Kidney (tissue), 14 donors: ENCODE measurements around the gene PARP8. TPM values are rescaled to one million over a fixed set of nuclear protein-coding genes. Genes with fewer than 3 reads are reported as not detected.
A peak's percentile ranks its signal among the peaks of the same experiment; 100 is the strongest.

Source experiments
- DNase-seq, 5 donors: peaks; one replicate each; pipeline ENCODE4 v3.0.0-alpha.2; 2013 to 2020
- FAIRE-seq: peaks from 2 replicates; lab custom pipeline; 2012; peaks lifted over from hg19 to GRCh38; lab: Jason Lieb, UNC
- H3K27ac ChIP-seq, 2 donors: one replicate each; pipeline ENCODE4 v1.7.0; 2013; ENCODE audit warnings: low read depth in 2 of 2, low read length in 2 of 2, inconsistent platforms in 1 of 2
- H3K27me3 ChIP-seq: one replicate; pipeline ENCODE4 v1.7.1; 2013; ENCODE audit warnings: low read length, inconsistent platforms; ENCODE audit not compliant: control insufficient read depth, insufficient read depth
- H3K36me3 ChIP-seq, 3 donors: one replicate each; pipeline versions ENCODE4 v1.7.0 to v1.7.1; 2013; ENCODE audit warnings: low read length in 3 of 3, control low read depth in 1 of 3, inconsistent platforms in 1 of 3; ENCODE audit not compliant: insufficient read depth in 3 of 3, control insufficient read depth in 2 of 3
- H3K4me1 ChIP-seq, 3 donors: one replicate each; pipeline versions ENCODE4 v1.7.0 to v1.7.1; 2013; ENCODE audit warnings: low read length in 3 of 3, inconsistent platforms in 1 of 3, low read depth in 1 of 3; ENCODE audit not compliant: control insufficient read depth in 2 of 3, insufficient read depth in 2 of 3
- H3K4me3 ChIP-seq, 3 donors: one replicate each; pipeline versions ENCODE4 v1.7.0 to v1.8.1; 2013; ENCODE audit warnings: low read length in 3 of 3, control low read depth in 1 of 3, inconsistent platforms in 1 of 3
- H3K9ac ChIP-seq, 3 donors: one replicate each; pipeline versions ENCODE4 v1.7.0 to v1.7.1; 2013; ENCODE audit warnings: low read length in 3 of 3, control low read depth in 1 of 3, inconsistent platforms in 1 of 3
- H3K9me3 ChIP-seq, 3 donors: one replicate each; pipeline versions ENCODE4 v1.7.0 to v1.7.1; 2013; ENCODE audit warnings: low read length in 3 of 3, control low read depth in 1 of 3, inconsistent platforms in 1 of 3; ENCODE audit not compliant: control insufficient read depth in 2 of 3, insufficient read depth in 1 of 3
- CTCF ChIP-seq: IDR thresholded peaks from 3 replicates; pipeline ENCODE4 v1.5.1; 2012; ENCODE audit warnings: mild to moderate bottlenecking, moderate library complexity, borderline replicate concordance; ENCODE audit not compliant: insufficient read depth; ENCODE audit errors: extremely low read depth
- intact Hi-C: fragments of 100-400 bp; cut with DNase I; formaldehyde crosslinking; loops from one replicate; pipeline ENCODE4 v1.11.1; 2022
- polyA plus RNA-seq: library from polyadenylated mRNA; stranded (reverse); fragments of 350-450 nt; fragmentation: Illumina TruSeq; extraction: RNeasy Lipid Tissue Mini Kit (QIAGEN cat#74804); gene quantifications from one replicate; pipeline ENCODE4 v1.2.3, GENCODE V29; 2014; ENCODE audit warnings: low read depth, low replicate concordance; ENCODE audit not compliant: insufficient read depth
- total RNA-seq: library from RNA; stranded (reverse); fragmentation: NEBNext Ultra II Directional; extraction: Animal tissue kit (Norgen Biotek cat#: 25700); gene quantifications from one replicate; pipeline ENCODE4 v1.2.1, GENCODE V29; 2021
- donor health status: control.
- donor health status: control.
- donor health status: control.
- donor health status: control.
- donor health status: control.
- donor health status: DM: yes; HTN: yes; CAD: no.
- donor health status: Normal renal cell carcinoma (clear cell type).

PARP8 gene
- total and polyA plus RNA-seq, 2 donors from 2014 or later = 3.4 to 42.5 TPM

- FAIRE-seq = peak; percentile 90
- intact Hi-C loops = no loop called here
Observed at GRCh38 chr5:50751064-50751657, 84.7 kb downstream of the PARP8 start.

GRCh38 chr5:50752800-50753199 lies 86.4 kb downstream of the PARP8 start:
- TF ChIP-seq CTCF = no peak
- H3K36me3 ChIP-seq = no peaks in the 10 kb centered on the region
- H3K4me3 ChIP-seq = no peak overlapping the region
- H3K27ac ChIP-seq = no peak overlapping the region
- no peaks in the 10 kb centered on the region for H3K9me3 ChIP-seq
- DNase-seq (no peak), FAIRE-seq (peak; percentile 3)
- intact Hi-C loops = no loop called here
- no peak overlapping the region for H3K9ac ChIP-seq
- H3K27me3 ChIP-seq = no peaks in the 10 kb centered on the region
- no peaks in the 10 kb centered on the region for H3K4me1 ChIP-seq

More at GRCh38 chr5:50751064-50751657, 84.7 kb downstream of the PARP8 start:
- peak; percentile 75 for TF ChIP-seq CTCF
- Histone ChIP-seq H3K9ac (no peak overlapping the region), H3K4me1 (no peaks in the 10 kb centered on the region), H3K36me3 (no peaks in the 10 kb centered on the region), H3K4me3 (no peak overlapping the region), H3K27ac (no peak overlapping the region), H3K27me3 (no peaks in the 10 kb centered on the region), H3K9me3 (no peaks in the 10 kb centered on the region)
- DNase-seq = peak in 2 of 5 donors; percentile 26 to 74

GRCh38 chr5:50759526-50760270 lies 93.3 kb downstream of the PARP8 start:
- intact Hi-C loops = no loop called here
- no peak for TF ChIP-seq CTCF

More at GRCh38 chr5:50759526-50760270, 93.3 kb downstream of the PARP8 start:
- Histone ChIP-seq H3K9me3 (no peaks in the 10 kb centered on the region), H3K27me3 (no peaks in the 10 kb centered on the region), H3K27ac (no peak overlapping the region), H3K4me3 (no peak overlapping the region), H3K4me1 (no peaks in the 10 kb centered on the region), H3K9ac (no peak overlapping the region), H3K36me3 (no peaks in the 10 kb centered on the region)
- FAIRE-seq = no peak
- no peak for DNase-seq
